HG03558 (cell line): Measurements from ENCODE around the gene OR52D1.

ENCODE experiments used
- ATAC-seq: cut with Tn5 transposase; IDR thresholded peaks from one replicate; pipeline ENCODE4 v1.9.1; 2021; ENCODE audit warnings: moderate number of reproducible peaks; ENCODE audit not compliant: unreplicated experiment; ENCODE audit errors: extremely low read depth

Gene OR52D1

GRCh38 chr11:5508605-5509004 is 20.1 kb downstream of the OR52D1 start:
- no peak for ATAC-seq

GRCh38 chr11:5509803-5510202 is 21.3 kb downstream of the OR52D1 start, which contains the start of gene UBQLN3:
UBQLN3 (minus strand) TSS chr11:5509957; CDS start chr11:5509558, 399 bp downstream.
- ATAC-seq: no peak

GRCh38 chr11:5514841-5515240 is 26.4 kb downstream of the OR52D1 start:
- no peak for ATAC-seq

GRCh38 chr11:5516599-5516998 is 28.1 kb downstream of the OR52D1 start, which contains the start of gene UBQLNL:
UBQLNL (minus strand) TSS chr11:5516699; CDS start chr11:5516441, 258 bp downstream.
- no peak for ATAC-seq

- no peak for ATAC-seq
Observed at GRCh38 chr11:5521540-5521939, 33.1 kb downstream of the OR52D1 start.

- no peak for ATAC-seq
Observed at GRCh38 chr11:5522308-5522707, 33.8 kb downstream of the OR52D1 start.

GRCh38 chr11:5524756-5525155 is 36.3 kb downstream of the OR52D1 start:
- no peak for ATAC-seq

- ATAC-seq: no peak
Observed at GRCh38 chr11:5527716-5528115, 39.2 kb downstream of the OR52D1 start.

- ATAC-seq: no peak
Observed at GRCh38 chr11:5528495-5528894, 40.0 kb downstream of the OR52D1 start.

GRCh38 chr11:5531053-5531831 is 42.8 kb downstream of the OR52D1 start:
- ATAC-seq: no peak

GRCh38 chr11:5534046-5534445 is 45.6 kb downstream of the OR52D1 start:
- no peak for ATAC-seq

- no peak for ATAC-seq
Observed at GRCh38 chr11:5536482-5536881, 48.0 kb downstream of the OR52D1 start.
